SK-N-SH treated with all-trans-retinoic acid at 6 μM for 48 hours (cell line): Measurements from ENCODE around the gene EYA4.

Source experiments
- ATAC-seq: fragments of 200-7000 bp; cut with Tn5 transposase; 3 replicates; pipeline ENCODE4 v1.9.1; 2020; ENCODE audit warnings: mild to moderate bottlenecking, moderate library complexity
- ARNTL ChIP-seq: fragments of 450-650 bp; formaldehyde crosslinking; IDR thresholded peaks from 2 replicates; pipeline ENCODE4 v1.5.0; 2020; ENCODE audit warnings: low read depth, mild to moderate bottlenecking, moderate library complexity, borderline replicate concordance
- BACH2 ChIP-seq: fragments of 250-450 bp; sonication (Bioruptor Pico); IDR thresholded peaks from 2 replicates; pipeline ENCODE4 v1.9.0; 2021; ENCODE audit warnings: mild to moderate bottlenecking, borderline replicate concordance
- CSDC2 ChIP-seq: fragments of 250-450 bp; sonication (Bioruptor Pico); IDR thresholded peaks from 2 replicates; pipeline ENCODE4 v1.5.0; 2020; ENCODE audit warnings: mild to moderate bottlenecking, moderate library complexity
- ESRRG ChIP-seq: fragments of 250-450 bp; sonication (Bioruptor Pico); IDR thresholded peaks from 2 replicates; pipeline ENCODE4 v1.6.1; 2021; ENCODE audit warnings: mild to moderate bottlenecking
- GLIS3 ChIP-seq: fragments of 250-450 bp; sonication (Bioruptor Pico); IDR thresholded peaks from 2 replicates; pipeline ENCODE4 v1.5.0; 2020; ENCODE audit warnings: mild to moderate bottlenecking, moderate library complexity
- ISL1 ChIP-seq: fragments of 250-450 bp; sonication (Bioruptor Pico); IDR thresholded peaks from 2 replicates; pipeline ENCODE4 v2.1.2; 2022; ENCODE audit warnings: mild to moderate bottlenecking, moderate library complexity
- OSR1 ChIP-seq: fragments of 250-450 bp; sonication (Bioruptor Pico); IDR thresholded peaks from 2 replicates; pipeline ENCODE4 v1.8.0; 2022; ENCODE audit warnings: moderate library complexity, mild to moderate bottlenecking, inconsistent platforms
- PPARA ChIP-seq: fragments of 250-450 bp; sonication (Bioruptor Pico); IDR thresholded peaks from 2 replicates; pipeline ENCODE4 v1.5.0; 2020; ENCODE audit warnings: mild to moderate bottlenecking, borderline replicate concordance
- TCF4 ChIP-seq: fragments of 250-450 bp; sonication (Bioruptor Pico); IDR thresholded peaks from 2 replicates; pipeline ENCODE4 v1.8.0; 2021; ENCODE audit warnings: mild to moderate bottlenecking, moderate library complexity, borderline replicate concordance
- TOX ChIP-seq: fragments of 250-450 bp; sonication (Bioruptor Pico); IDR thresholded peaks from 2 replicates; pipeline ENCODE4 v1.8.0; 2021; ENCODE audit warnings: mild to moderate bottlenecking, moderate library complexity, borderline replicate concordance
- ZC3H10 ChIP-seq: fragments of 250-450 bp; sonication (Bioruptor Pico); IDR thresholded peaks from 2 replicates; pipeline ENCODE4 v1.5.1; 2021; ENCODE audit warnings: mild to moderate bottlenecking, moderate library complexity
- ZFP3 ChIP-seq: fragments of 250-450 bp; sonication (Bioruptor Pico); IDR thresholded peaks from 2 replicates; pipeline ENCODE4 v1.5.0; 2020; ENCODE audit warnings: mild to moderate bottlenecking, moderate library complexity
- ZFP30 ChIP-seq: fragments of 450-650 bp; formaldehyde crosslinking; IDR thresholded peaks from 2 replicates; pipeline ENCODE4 v1.5.0; 2022; ENCODE audit warnings: mild to moderate bottlenecking, moderate library complexity
- ZNF70 ChIP-seq: fragments of 450-650 bp; formaldehyde crosslinking; IDR thresholded peaks from 2 replicates; pipeline ENCODE4 v1.5.0; 2020; ENCODE audit warnings: mild to moderate bottlenecking, moderate library complexity
- TF ChIP-seq, protein P1 (sequence below): fragments of 250-450 bp; sonication (Bioruptor Pico); IDR thresholded peaks from 2 replicates; pipeline ENCODE4 v1.5.1; 2020; ENCODE audit warnings: low read depth, mild to moderate bottlenecking, moderate library complexity
- TF ChIP-seq, protein P2 (sequence below): fragments of 250-450 bp; sonication (Bioruptor Pico); IDR thresholded peaks from 2 replicates; pipeline ENCODE4 v1.5.0; 2020; ENCODE audit warnings: mild to moderate bottlenecking, moderate library complexity
- TF ChIP-seq, protein P3 (sequence below): fragments of 250-450 bp; sonication (Bioruptor Pico); IDR thresholded peaks from 2 replicates; pipeline ENCODE4 v1.5.1; 2021; ENCODE audit warnings: mild to moderate bottlenecking, moderate library complexity
- TF ChIP-seq, protein P4 (sequence below): fragments of 250-450 bp; sonication (Bioruptor Pico); IDR thresholded peaks from 2 replicates; pipeline ENCODE4 v1.8.0; 2021; ENCODE audit warnings: low read depth, mild to moderate bottlenecking, moderate library complexity, borderline replicate concordance

Gene EYA4

DNA sequence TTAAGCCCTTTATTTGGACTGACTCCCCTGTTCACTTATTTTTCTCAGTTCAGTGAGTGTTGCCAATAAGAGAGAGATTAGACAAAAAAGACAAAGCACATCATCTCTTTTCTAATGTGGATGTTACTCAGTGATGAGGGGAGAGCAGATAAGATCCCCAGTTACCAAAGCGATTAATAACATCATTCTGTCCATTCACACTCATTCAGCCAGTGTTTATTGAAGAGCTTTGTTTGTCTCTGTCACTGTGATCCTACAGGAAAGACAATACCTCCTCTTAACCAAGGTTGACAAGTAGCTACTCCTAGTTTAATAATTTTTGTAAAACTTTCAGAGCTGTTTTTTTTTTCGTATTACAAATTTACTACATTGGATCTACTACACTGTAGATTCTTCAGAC, 163.0 kb downstream of the EYA4 start:
- ATAC-seq = no peak
- TF ChIP-seq ARNTL (no peak), BACH2 (CRISPR knock-in tag) (no peak), ZFP3 (CRISPR knock-in tag) (no peak), ESRRG (CRISPR knock-in tag) (no peak), TOX (no peak), ISL1 (no peak), GLIS3 (no peak), CSDC2 (CRISPR knock-in tag) (no peak)
- TF ChIP-seq, protein P1, sequence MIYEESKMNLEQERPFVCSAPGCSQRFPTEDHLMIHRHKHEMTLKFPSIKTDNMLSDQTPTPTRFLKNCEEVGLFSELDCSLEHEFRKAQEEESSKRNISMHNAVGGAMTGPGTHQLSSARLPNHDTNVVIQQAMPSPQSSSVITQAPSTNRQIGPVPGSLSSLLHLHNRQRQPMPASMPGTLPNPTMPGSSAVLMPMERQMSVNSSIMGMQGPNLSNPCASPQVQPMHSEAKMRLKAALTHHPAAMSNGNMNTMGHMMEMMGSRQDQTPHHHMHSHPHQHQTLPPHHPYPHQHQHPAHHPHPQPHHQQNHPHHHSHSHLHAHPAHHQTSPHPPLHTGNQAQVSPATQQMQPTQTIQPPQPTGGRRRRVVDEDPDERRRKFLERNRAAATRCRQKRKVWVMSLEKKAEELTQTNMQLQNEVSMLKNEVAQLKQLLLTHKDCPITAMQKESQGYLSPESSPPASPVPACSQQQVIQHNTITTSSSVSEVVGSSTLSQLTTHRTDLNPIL (CRISPR knock-in tag) = no peak
- TF ChIP-seq, protein P2, sequence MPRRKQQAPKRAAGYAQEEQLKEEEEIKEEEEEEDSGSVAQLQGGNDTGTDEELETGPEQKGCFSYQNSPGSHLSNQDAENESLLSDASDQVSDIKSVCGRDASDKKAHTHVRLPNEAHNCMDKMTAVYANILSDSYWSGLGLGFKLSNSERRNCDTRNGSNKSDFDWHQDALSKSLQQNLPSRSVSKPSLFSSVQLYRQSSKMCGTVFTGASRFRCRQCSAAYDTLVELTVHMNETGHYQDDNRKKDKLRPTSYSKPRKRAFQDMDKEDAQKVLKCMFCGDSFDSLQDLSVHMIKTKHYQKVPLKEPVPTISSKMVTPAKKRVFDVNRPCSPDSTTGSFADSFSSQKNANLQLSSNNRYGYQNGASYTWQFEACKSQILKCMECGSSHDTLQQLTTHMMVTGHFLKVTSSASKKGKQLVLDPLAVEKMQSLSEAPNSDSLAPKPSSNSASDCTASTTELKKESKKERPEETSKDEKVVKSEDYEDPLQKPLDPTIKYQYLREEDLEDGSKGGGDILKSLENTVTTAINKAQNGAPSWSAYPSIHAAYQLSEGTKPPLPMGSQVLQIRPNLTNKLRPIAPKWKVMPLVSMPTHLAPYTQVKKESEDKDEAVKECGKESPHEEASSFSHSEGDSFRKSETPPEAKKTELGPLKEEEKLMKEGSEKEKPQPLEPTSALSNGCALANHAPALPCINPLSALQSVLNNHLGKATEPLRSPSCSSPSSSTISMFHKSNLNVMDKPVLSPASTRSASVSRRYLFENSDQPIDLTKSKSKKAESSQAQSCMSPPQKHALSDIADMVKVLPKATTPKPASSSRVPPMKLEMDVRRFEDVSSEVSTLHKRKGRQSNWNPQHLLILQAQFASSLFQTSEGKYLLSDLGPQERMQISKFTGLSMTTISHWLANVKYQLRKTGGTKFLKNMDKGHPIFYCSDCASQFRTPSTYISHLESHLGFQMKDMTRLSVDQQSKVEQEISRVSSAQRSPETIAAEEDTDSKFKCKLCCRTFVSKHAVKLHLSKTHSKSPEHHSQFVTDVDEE (CRISPR knock-in tag) = no peak

DNA sequence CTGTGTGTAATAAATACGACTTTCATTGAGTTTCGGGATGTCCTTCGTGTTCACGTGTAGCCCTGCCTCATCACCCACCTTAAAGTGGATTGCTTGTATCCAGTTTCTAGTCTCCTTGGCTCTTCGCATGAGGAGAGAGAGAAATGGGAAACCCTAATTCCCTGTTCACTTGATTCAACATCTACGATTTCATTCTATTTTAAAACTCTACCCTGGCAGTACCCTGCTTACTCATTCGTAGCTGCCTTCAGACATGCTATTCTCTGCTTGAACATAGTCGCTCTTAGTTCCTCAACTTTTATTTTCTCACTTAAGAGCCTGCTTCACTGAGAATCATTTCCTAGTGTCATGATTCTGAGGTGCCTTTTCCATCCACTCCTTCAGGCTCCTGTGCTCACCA, 163.6 kb downstream of the EYA4 start:
- ATAC-seq = no peak
- TF ChIP-seq, protein P3, sequence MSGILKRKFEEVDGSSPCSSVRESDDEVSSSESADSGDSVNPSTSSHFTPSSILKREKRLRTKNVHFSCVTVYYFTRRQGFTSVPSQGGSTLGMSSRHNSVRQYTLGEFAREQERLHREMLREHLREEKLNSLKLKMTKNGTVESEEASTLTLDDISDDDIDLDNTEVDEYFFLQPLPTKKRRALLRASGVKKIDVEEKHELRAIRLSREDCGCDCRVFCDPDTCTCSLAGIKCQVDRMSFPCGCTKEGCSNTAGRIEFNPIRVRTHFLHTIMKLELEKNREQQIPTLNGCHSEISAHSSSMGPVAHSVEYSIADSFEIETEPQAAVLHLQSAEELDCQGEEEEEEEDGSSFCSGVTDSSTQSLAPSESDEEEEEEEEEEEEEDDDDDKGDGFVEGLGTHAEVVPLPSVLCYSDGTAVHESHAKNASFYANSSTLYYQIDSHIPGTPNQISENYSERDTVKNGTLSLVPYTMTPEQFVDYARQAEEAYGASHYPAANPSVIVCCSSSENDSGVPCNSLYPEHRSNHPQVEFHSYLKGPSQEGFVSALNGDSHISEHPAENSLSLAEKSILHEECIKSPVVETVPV (CRISPR knock-in tag) = no peak
- TF ChIP-seq ESRRG (CRISPR knock-in tag) (no peak), TCF4 (no peak), ZFP30 (no peak), ARNTL (no peak)
- TF ChIP-seq, protein P1 (CRISPR knock-in tag) = no peak

DNA sequence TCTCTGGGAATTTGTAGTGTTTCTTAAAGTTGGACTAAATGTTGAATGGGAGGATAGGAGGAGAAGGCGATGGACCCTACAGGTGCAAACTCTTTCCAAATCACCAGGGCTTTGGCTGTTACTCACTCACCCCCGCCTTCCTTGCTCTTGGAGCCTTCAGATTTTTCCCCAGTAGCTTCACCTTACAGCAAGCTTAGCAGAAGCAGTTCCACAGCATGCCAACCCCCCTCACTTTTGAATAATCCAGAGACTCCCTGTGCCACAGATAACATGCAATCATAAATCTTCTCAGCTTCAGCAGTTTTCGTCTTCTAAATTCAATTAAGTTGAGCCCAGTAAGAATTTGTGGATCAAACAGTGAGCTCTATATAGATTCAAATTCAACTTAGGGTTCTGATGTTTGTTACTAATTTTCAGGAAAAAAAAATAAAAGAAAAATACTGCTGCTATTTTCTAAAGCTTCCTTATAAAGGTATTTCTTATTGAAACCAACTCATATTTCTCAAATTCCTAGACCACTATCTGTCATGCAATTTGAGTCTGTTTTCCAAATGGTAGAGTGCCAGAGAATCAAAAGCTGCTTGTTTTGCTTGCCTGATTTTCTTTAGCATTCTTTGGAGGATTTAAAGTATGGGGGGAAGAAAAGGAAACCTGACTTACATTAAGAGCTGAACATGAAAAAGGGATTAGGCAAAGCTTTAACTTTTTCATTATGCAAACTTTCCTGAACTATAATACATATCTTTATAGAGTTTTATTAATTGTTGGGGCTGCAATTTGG, 166.4 kb downstream of the EYA4 start:
- no peak for TF ChIP-seq ARNTL
- no peak for TF ChIP-seq ZNF70 (CRISPR knock-in tag)
- no peak for TF ChIP-seq CSDC2 (CRISPR knock-in tag)
- no peak for TF ChIP-seq GLIS3
- TF ChIP-seq PPARA (CRISPR knock-in tag) = no peak
- TF ChIP-seq, protein P3 (CRISPR knock-in tag) = no peak
- TF ChIP-seq BACH2 (CRISPR knock-in tag) = no peak
- TF ChIP-seq, all 23 proteins: peak for 0
- no peak for ATAC-seq

DNA sequence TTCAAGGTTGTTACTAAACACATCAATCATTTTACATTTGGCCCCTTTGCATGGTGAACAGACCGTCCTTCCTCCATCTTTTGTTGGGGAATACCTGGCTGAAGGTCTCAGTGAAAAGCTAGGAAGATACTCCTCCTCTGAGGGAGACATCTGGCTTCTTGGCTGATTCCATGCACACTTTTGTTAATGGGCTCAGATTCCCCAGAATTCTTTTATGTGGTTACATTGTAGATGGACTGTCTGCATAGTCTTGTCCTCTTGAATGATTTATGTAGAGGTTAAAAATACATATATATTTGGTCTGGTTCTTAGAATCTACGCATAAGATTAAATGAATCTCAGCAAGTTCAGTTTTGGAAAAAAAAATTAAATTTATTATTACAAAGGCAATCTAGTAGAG, 167.0 kb downstream of the EYA4 start:
- ATAC-seq = no peak
- TF ChIP-seq, protein P4, sequence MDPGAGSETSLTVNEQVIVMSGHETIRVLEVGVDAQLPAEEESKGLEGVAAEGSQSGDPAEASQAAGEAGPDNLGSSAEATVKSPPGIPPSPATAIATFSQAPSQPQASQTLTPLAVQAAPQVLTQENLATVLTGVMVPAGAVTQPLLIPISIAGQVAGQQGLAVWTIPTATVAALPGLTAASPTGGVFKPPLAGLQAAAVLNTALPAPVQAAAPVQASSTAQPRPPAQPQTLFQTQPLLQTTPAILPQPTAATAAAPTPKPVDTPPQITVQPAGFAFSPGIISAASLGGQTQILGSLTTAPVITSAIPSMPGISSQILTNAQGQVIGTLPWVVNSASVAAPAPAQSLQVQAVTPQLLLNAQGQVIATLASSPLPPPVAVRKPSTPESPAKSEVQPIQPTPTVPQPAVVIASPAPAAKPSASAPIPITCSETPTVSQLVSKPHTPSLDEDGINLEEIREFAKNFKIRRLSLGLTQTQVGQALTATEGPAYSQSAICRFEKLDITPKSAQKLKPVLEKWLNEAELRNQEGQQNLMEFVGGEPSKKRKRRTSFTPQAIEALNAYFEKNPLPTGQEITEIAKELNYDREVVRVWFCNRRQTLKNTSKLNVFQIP (CRISPR knock-in tag) = no peak
- no peak for TF ChIP-seq ESRRG (CRISPR knock-in tag)
- no peak for TF ChIP-seq OSR1 (CRISPR knock-in tag)
- TF ChIP-seq ZC3H10 (CRISPR knock-in tag) = no peak
- TF ChIP-seq, protein P2 (CRISPR knock-in tag) = no peak
- TF ChIP-seq PPARA (CRISPR knock-in tag) = no peak
- TF ChIP-seq ISL1 = no peak
- no peak for TF ChIP-seq ZFP3 (CRISPR knock-in tag)
